HG03439 (cell line): ENCODE results near the gene IZUMO1.
"Not testable (repeated sequence)": the region's sequence is repeated elsewhere in the genome, so short reads cannot be mapped to it uniquely, and the experiment has no call there.

Source experiments
- ATAC-seq: cut with Tn5 transposase; IDR thresholded peaks from one replicate; pipeline ENCODE4 v1.9.1; 2021; ENCODE audit warnings: mild to moderate bottlenecking, moderate library complexity; ENCODE audit not compliant: unreplicated experiment

The IZUMO1 gene

DNA sequence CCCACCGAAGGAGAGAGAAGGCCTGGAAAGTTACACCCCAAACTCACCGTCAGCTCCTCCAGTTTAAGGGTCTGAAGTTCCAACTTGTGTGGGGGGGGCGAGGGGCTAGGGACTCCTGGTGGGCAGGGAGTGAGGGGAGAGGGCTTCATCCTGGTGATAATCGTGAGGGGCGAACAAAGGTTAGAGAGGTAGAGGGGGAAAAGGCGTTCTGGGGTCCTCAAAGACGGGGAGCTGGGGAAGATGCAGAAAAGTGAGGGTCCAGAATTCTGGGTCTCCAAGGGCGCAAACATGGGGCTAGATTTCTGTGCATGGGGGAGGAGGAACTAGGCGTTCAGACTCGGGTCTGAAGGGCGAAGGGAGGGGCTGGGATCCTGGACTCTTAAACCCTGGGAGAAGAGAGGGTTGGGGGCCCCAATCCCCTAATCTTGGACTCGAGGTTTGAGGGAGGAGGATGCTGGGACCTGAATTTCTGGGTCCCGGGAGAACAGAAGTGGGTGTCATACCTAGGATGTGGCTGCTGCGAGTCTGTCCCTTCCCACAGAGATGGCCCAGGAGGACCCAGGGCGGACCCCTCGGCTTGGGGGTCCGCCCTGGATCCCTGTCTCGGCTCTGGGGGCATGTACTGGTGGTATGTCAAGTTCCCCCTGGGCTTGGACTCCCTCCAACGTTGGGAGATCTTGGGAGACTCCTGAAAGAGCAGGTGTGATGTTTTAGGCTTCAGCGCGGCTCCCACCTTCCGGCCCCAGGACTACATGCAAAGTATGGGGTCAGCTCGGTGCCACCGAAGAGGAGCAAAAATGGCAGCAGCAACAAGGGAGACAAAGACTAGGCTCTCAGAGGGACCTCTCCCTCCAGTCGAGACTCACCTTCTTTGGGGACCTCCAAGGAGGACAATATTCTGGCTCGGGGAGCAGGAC is 31.7 kb downstream of the IZUMO1 start:
- ATAC-seq = no peak

GRCh38 chr19:48713864-48714755 is 32.6 kb downstream of the IZUMO1 start:
- peak; percentile 92 for ATAC-seq

DNA sequence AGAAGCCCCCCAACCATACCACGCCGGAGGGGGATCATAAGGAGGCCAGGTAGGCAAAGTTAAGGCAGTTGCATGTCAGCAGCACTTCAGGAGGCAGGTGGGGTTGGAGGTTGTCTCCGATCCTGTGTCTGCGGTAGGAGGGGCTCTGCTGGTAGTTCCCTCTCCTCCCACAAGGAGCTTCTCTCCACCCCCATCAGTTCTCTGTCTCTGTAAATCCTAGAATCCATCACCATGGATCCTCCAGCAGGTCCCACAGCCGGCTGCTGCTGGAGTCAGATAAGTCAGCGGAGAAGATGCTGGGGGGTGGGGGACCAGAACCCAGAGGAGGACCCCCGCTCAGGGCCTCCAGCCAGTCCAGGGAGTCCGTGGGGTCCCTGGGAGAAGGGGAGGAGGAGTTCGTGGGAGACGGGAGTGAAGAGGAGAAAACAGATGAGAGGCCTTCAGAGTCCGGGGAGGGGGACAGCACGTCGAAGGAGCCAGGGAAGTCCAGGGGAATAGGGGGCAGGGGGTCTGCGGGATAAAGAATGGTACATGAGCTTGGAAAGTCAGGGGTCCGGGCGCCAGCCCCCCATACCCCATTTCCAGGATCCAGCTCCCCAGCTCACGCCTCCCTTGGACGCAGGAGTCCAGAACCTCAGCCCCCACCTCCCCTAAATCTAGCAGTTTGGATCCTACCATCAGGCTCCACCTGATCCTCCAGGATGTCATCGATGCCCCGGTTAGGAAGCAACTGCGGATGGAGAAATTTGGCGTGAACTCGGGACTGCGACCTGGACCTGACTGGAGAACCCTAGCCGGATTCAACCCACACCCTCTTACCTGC is 33.5 kb downstream of the IZUMO1 start:
- no peak for ATAC-seq

DNA sequence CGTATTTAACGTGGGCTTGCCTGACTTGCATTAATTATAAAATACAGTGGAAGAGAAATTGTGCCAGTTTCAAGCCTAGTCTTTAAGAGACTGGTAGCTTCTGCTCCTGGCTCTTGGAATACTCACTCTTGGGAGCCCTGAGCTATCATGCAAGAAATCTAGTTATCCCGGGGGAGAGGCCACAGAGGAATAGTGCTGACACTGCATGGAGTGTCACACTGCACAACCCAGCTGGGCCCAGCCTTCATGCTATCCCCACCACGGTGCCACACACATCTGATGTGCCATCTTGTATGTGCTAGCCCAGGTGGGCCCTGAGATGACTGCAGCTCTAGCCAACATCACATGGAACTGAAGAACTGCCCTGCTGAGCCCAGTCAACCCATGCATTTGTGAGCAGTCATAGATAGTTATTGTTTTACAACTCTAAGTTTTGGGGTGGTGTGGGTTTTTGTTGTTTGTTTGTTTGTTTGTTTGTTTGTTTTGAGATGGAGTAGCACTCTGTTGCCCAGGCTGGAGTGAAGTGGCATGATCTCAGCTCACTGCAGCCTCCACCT is 35.5 kb downstream of the IZUMO1 start:
- no peak for ATAC-seq

- no peak for ATAC-seq
Measured at GRCh38 chr19:48708471-48708870, 38.2 kb downstream of the IZUMO1 start.

DNA sequence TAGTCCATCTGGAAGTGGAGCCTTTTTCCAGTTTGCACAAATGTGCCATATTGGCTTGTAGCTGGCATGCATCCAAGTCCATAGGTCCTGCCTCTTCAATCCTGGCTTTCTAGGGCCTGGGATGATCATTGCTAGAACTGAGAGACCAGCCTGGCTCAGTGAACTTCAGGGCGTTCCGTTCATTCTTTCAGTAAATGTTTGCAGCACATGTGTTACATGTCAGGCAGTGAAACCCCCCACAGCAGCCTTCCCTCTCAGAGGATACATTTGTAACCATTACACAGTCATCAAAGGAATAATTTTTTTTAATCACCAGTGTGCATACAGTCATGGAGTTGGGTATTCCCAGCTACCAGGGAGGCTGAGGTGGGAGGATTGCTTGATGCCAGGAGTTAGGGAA is 41.3 kb downstream of the IZUMO1 start:
- no peak for ATAC-seq

DNA sequence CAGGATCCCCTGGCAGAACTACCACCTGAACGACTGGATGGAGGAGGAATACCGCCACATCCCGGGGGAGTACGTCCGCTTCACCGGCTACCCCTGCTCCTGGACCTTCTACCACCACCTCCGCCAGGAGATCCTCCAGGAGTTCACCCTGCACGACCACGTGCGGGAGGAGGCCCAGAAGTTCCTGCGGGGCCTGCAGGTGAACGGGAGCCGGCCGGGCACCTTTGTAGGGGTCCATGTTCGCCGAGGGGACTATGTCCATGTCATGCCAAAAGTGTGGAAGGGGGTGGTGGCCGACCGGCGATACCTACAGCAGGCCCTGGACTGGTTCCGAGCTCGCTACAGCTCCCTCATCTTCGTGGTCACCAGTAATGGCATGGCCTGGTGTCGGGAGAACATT is 43.4 kb downstream of the IZUMO1 start:
- no peak for ATAC-seq

DNA sequence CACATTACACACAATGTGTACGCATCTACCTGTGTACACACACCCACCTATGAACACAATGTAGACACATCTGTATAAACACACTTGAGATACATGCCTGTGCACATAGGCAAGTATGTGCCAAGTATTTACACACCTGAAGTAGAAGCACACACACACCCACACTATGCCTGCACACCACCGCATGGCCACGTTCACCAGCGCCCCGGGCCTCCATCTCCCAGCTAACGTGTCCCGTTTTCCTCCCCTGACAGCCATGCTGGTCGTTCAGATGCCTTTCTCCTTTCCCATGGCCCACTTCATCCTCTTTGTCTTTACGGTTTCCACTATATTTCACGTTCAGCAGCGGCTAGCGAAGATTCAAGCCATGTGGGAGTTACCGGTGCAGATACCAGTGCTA is 44.0 kb downstream of the IZUMO1 start:
- ATAC-seq = no peak

DNA sequence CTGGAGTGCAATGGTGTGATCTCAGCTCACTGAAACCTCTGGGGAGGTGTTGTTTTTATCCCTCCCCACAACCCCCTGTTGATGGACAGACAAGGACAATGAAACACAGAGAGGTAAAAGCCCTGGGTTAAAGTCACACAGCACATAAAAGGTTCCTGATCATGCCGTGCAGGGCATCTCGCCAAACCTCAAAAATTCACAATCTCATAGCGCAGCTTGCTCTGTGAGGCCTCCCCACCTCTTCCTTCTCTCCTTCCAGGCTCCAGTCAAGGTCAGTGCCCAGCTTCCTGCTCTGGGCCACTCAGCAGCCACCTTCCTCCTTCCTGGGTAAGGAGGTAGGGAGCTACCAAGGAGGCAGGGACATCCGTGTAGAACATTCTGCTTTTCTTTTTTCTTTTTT is 48.7 kb downstream of the IZUMO1 start:
- no peak for ATAC-seq

GRCh38 chr19:48696353-48697010 is 50.2 kb downstream of the IZUMO1 start:
- ATAC-seq = no peak

DNA sequence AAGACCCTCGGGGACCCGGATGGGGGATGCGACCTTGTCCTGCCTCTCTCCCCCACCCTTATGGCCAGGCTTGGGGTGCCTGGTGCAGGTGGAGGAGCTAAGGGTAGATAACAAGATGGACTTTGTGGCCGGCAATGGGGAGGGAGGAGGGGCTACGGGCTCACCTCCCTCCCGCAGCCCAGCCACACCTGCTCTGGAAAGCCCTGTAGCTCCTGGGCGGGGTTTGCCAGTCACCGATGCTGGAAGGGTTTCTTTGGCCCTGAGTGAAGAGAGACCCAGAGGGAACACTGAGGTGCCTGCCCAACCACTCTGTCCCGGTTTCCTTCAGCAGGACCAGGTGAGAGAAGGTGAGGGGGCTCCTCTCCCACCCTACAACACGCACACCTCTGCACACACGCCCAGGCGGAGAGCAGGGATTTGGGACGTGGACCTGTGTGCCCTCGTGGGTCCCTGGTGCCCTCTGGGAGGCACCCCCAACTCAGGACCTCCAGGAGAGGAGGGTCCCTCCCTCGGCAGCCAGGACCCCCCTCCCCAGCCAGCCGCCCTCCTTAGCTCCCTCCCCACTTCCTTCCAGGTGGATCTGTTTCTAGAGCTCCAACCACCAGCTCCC is 50.9 kb downstream of the IZUMO1 start, which contains the start of gene FUT2:
TSS of gene FUT2 (plus strand) at position 229 of the 610 bp plus-strand sequence. CDS start 6,986 bp downstream, outside the sequence.
- ATAC-seq = no peak

DNA sequence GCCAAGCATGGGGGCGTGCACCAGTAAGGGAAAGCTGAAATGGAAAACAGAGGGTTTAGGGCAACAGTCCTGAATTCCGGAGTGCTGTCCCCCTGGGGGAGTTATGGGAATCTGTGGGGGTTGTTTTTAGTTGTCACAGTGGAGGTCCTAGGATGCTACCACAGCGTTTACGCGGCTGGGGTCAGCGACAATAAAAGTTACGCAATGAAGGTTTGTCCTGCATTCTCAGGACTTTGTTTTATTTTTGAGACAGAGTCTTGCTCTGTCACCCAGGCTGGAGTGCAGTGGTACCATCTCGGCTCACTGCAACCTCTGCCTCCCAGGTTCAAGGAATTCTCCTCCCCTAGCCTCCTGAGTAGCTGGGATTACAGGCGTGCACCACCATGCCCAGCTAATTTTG is 53.1 kb downstream of the IZUMO1 start:
- ATAC-seq = not testable (repeated sequence)
